ENCODE results near the gene TOP1. TPM values are rescaled to one million over a fixed set of nuclear protein-coding genes. Genes with fewer than 3 reads are reported as not detected.

Gene TOP1
- total RNA-seq, 2 donors from 2014 or later = 77.5 to 81.2 TPM

GRCh38 chr20:41159547-41159946 is 130.9 kb downstream of the TOP1 start:
- no peaks in the 10 kb centered on the region for H3K9me3 Mint-ChIP-seq
- no peak overlapping the region for H3K4me3 Mint-ChIP-seq
- H3K4me1 Mint-ChIP-seq (ENCODE audit: low read depth in 2 of 2) = peaks cover 52 to 63% of the 10 kb centered on the region in 2 donors
- ATAC-seq = no peak
- no peak for DNase-seq (ENCODE audit: low spot score)
- H3K27ac Mint-ChIP-seq = peak overlapping the region; percentile 98 to 99
- H3K36me3 Mint-ChIP-seq = peaks cover 19% of the 10 kb centered on the region
- no peaks in the 10 kb centered on the region for H3K27me3 Mint-ChIP-seq

- no peak for DNase-seq (ENCODE audit: low spot score)
- H3K27ac Mint-ChIP-seq = peak overlapping the region; percentile 98 to 99
- H3K4me3 Mint-ChIP-seq = no peak overlapping the region
- H3K27me3 Mint-ChIP-seq = no peaks in the 10 kb centered on the region
- peaks cover 21% of the 10 kb centered on the region for H3K36me3 Mint-ChIP-seq
- H3K4me1 Mint-ChIP-seq (ENCODE audit: low read depth in 2 of 2) = peaks cover 49 to 61% of the 10 kb centered on the region in 2 donors
- no peaks in the 10 kb centered on the region for H3K9me3 Mint-ChIP-seq
- no peak for ATAC-seq
Observed at GRCh38 chr20:41160686-41161085, 132.1 kb downstream of the TOP1 start.

- H3K9me3 Mint-ChIP-seq = no peaks in the 10 kb centered on the region
- H3K27me3 Mint-ChIP-seq = no peaks in the 10 kb centered on the region
- H3K27ac Mint-ChIP-seq = peak overlapping the region; percentile 27 to 99
- DNase-seq (ENCODE audit: low spot score) (no peak), ATAC-seq (no peak)
- peaks cover 46 to 59% of the 10 kb centered on the region in 2 donors for H3K4me1 Mint-ChIP-seq (ENCODE audit: low read depth in 2 of 2)
- peaks cover 21% of the 10 kb centered on the region for H3K36me3 Mint-ChIP-seq
- no peak overlapping the region for H3K4me3 Mint-ChIP-seq
Observed at GRCh38 chr20:41161886-41162285, 133.3 kb downstream of the TOP1 start.

GRCh38 chr20:41162396-41162795 is 133.8 kb downstream of the TOP1 start:
- Mint-ChIP-seq H3K27ac (peak overlapping the region in 1 of 2 donors; percentile 27), H3K4me3 (no peak overlapping the region)

GRCh38 chr20:41163821-41164220 is 135.2 kb downstream of the TOP1 start:
- ATAC-seq (no peak), DNase-seq (ENCODE audit: low spot score) (no peak)
- Mint-ChIP-seq H3K4me3 (no peak overlapping the region), H3K27me3 (peaks cover 0 to 2% of the 10 kb centered on the region in 2 donors), H3K27ac (no peak overlapping the region), H3K4me1 (ENCODE audit: low read depth in 2 of 2) (peaks cover 39 to 54% of the 10 kb centered on the region in 2 donors), H3K9me3 (no peaks in the 10 kb centered on the region), H3K36me3 (peaks cover 21% of the 10 kb centered on the region)

More at GRCh38 chr20:41162396-41162795, 133.8 kb downstream of the TOP1 start:
- Mint-ChIP-seq H3K27me3 (peaks cover 0 to 1% of the 10 kb centered on the region in 2 donors), H3K4me1 (ENCODE audit: low read depth in 2 of 2) (peaks cover 46 to 59% of the 10 kb centered on the region in 2 donors), H3K9me3 (no peaks in the 10 kb centered on the region), H3K36me3 (peaks cover 21% of the 10 kb centered on the region)
- ATAC-seq (no peak), DNase-seq (ENCODE audit: low spot score) (no peak)

GRCh38 chr20:41165001-41165882 is 136.6 kb downstream of the TOP1 start:
- DNase-seq (ENCODE audit: low spot score) (peak; percentile 38), ATAC-seq (no peak)
- Mint-ChIP-seq H3K4me1 (ENCODE audit: low read depth in 2 of 2) (peaks cover 34 to 43% of the 10 kb centered on the region in 2 donors), H3K27ac (no peak overlapping the region), H3K9me3 (no peaks in the 10 kb centered on the region), H3K4me3 (no peak overlapping the region), H3K27me3 (peaks cover 0 to 2% of the 10 kb centered on the region in 2 donors), H3K36me3 (peaks cover 22% of the 10 kb centered on the region)

- Mint-ChIP-seq H3K4me3 (no peak overlapping the region), H3K27ac (peak overlapping the region in 1 of 2 donors; percentile 72), H3K27me3 (peaks cover 0 to 2% of the 10 kb centered on the region in 2 donors), H3K36me3 (peaks cover 19% of the 10 kb centered on the region), H3K4me1 (ENCODE audit: low read depth in 2 of 2) (peaks cover 29 to 33% of the 10 kb centered on the region in 2 donors), H3K9me3 (no peaks in the 10 kb centered on the region)
- ATAC-seq (no peak), DNase-seq (ENCODE audit: low spot score) (no peak)
Observed at GRCh38 chr20:41166201-41167117, 137.8 kb downstream of the TOP1 start.

GRCh38 chr20:41167118-41167470 is 138.5 kb downstream of the TOP1 start:
- H3K36me3 Mint-ChIP-seq = peaks cover 19% of the 10 kb centered on the region
- ATAC-seq (no peak), DNase-seq (ENCODE audit: low spot score) (no peak)
- no peak overlapping the region for H3K4me3 Mint-ChIP-seq
- H3K27me3 Mint-ChIP-seq = peaks cover 0 to 2% of the 10 kb centered on the region in 2 donors
- H3K9me3 Mint-ChIP-seq = no peaks in the 10 kb centered on the region
- peak overlapping the region in 1 of 2 donors; percentile 72 for H3K27ac Mint-ChIP-seq
- H3K4me1 Mint-ChIP-seq (ENCODE audit: low read depth in 2 of 2) = peaks cover 32 to 35% of the 10 kb centered on the region in 2 donors

GRCh38 chr20:41167481-41168253 is 139.0 kb downstream of the TOP1 start:
- DNase-seq (ENCODE audit: low spot score) (peak; percentile 52), ATAC-seq (peak; percentile 30 to 65)
- Mint-ChIP-seq H3K36me3 (peaks cover 19% of the 10 kb centered on the region), H3K4me1 (ENCODE audit: low read depth in 2 of 2) (peaks cover 32 to 35% of the 10 kb centered on the region in 2 donors), H3K27ac (peak overlapping the region in 1 of 2 donors; percentile 72), H3K4me3 (no peak overlapping the region), H3K9me3 (no peaks in the 10 kb centered on the region), H3K27me3 (peaks cover 0 to 2% of the 10 kb centered on the region in 2 donors)

- DNase-seq (ENCODE audit: low spot score) (no peak), ATAC-seq (no peak)
- no peak overlapping the region for H3K27ac Mint-ChIP-seq
- H3K36me3 Mint-ChIP-seq = peaks cover 19% of the 10 kb centered on the region
- H3K27me3 Mint-ChIP-seq = peaks cover 0 to 2% of the 10 kb centered on the region in 2 donors
- H3K4me3 Mint-ChIP-seq = no peak overlapping the region
- no peaks in the 10 kb centered on the region for H3K9me3 Mint-ChIP-seq
- H3K4me1 Mint-ChIP-seq (ENCODE audit: low read depth in 2 of 2) = peaks cover 32 to 34% of the 10 kb centered on the region in 2 donors
Observed at GRCh38 chr20:41168281-41169161, 139.9 kb downstream of the TOP1 start.

GRCh38 chr20:41169162-41169690 is 140.6 kb downstream of the TOP1 start:
- no peak for ATAC-seq
- peaks cover 30 to 32% of the 10 kb centered on the region in 2 donors for H3K4me1 Mint-ChIP-seq (ENCODE audit: low read depth in 2 of 2)

GRCh38 chr20:41169791-41170351 is 141.2 kb downstream of the TOP1 start:
- DNase-seq (ENCODE audit: low spot score) (no peak), ATAC-seq (no peak)
- Mint-ChIP-seq H3K27ac (no peak overlapping the region), H3K36me3 (peaks cover 7% of the 10 kb centered on the region), H3K4me3 (no peak overlapping the region), H3K4me1 (ENCODE audit: low read depth in 2 of 2) (peaks cover 29 to 32% of the 10 kb centered on the region in 2 donors), H3K9me3 (no peaks in the 10 kb centered on the region), H3K27me3 (peaks cover 0 to 2% of the 10 kb centered on the region in 2 donors)

More at GRCh38 chr20:41169162-41169690, 140.6 kb downstream of the TOP1 start:
- no peak overlapping the region for H3K27ac Mint-ChIP-seq
- peaks cover 0 to 2% of the 10 kb centered on the region in 2 donors for H3K27me3 Mint-ChIP-seq
- no peak overlapping the region for H3K4me3 Mint-ChIP-seq
- peak; percentile 38 for DNase-seq (ENCODE audit: low spot score)
- peaks cover 12% of the 10 kb centered on the region for H3K36me3 Mint-ChIP-seq
- no peaks in the 10 kb centered on the region for H3K9me3 Mint-ChIP-seq
